Fibroblast of lung (primary cell): ENCODE results near the gene VCAN. TPM values are rescaled to one million over a fixed set of nuclear protein-coding genes. Genes with fewer than 3 reads are reported as not detected.
"Not testable (repeated sequence)": the region's sequence is repeated elsewhere in the genome, so short reads cannot be mapped to it uniquely, and the experiment has no call there.

Experiments
- DNase-seq, 2 donors: peaks; one replicate each; pipeline versions ENCODE4 v3.0.0 to v3.0.0-alpha.2; 2010; ENCODE audit warnings: low read depth in 2 of 2
- H2AFZ ChIP-seq: 2 replicates; pipeline ENCODE4 v1.5.1; 2012; ENCODE audit warnings: low read length, control low read depth, inconsistent platforms
- H3K27ac ChIP-seq: 2 replicates; pipeline ENCODE4 v1.5.1; 2011; ENCODE audit warnings: low read length, control low read depth; ENCODE audit not compliant: insufficient read depth
- H3K27me3 ChIP-seq: 2 replicates; pipeline ENCODE4 v1.5.1; 2011; ENCODE audit warnings: mild to moderate bottlenecking, low read length; ENCODE audit not compliant: control insufficient read depth, insufficient read depth
- H3K36me3 ChIP-seq: 2 replicates; pipeline ENCODE4 v1.5.1; 2011; ENCODE audit warnings: low read length; ENCODE audit not compliant: control insufficient read depth, insufficient read depth
- H3K4me1 ChIP-seq: 2 replicates; pipeline ENCODE4 v1.5.1; 2011; ENCODE audit warnings: low read length; ENCODE audit not compliant: control insufficient read depth, insufficient read depth; ENCODE audit errors: extremely low read depth
- H3K4me2 ChIP-seq: 2 replicates; pipeline ENCODE4 v1.5.1; 2011; ENCODE audit warnings: low read length, control low read depth; ENCODE audit not compliant: insufficient read depth; ENCODE audit errors: extremely low read depth
- H3K4me3 ChIP-seq, 4 experiments: fragments of 200-600 bp in 1 of 4; sonication (generic) in 1 of 4; replicated peaks in 1 of 4; 2 replicates each; pipeline ENCODE4 v1.5.1; 2011 to 2016; ENCODE audit warnings: low read length in 4 of 4, low read depth in 3 of 4, mild to moderate bottlenecking in 3 of 4, control low read depth in 2 of 4, inconsistent platforms in 1 of 4, mixed read lengths in 1 of 4; ENCODE audit not compliant: insufficient read depth in 1 of 4; ENCODE audit errors: control extremely low read depth in 1 of 4
- H3K79me2 ChIP-seq: 2 replicates; pipeline ENCODE4 v1.5.1; 2012; ENCODE audit warnings: mild to moderate bottlenecking, low read length, inconsistent platforms; ENCODE audit not compliant: control insufficient read depth, insufficient read depth
- H3K9ac ChIP-seq: 2 replicates; pipeline ENCODE4 v1.5.1; 2011; ENCODE audit warnings: mild to moderate bottlenecking, low read length, control low read depth; ENCODE audit not compliant: insufficient read depth
- H3K9me3 ChIP-seq: 2 replicates; pipeline ENCODE4 v1.5.1; 2012; ENCODE audit warnings: low read depth, low read length; ENCODE audit not compliant: control insufficient read depth, insufficient read depth
- H4K20me1 ChIP-seq: 2 replicates; pipeline ENCODE4 v1.5.1; 2011; ENCODE audit warnings: low read length; ENCODE audit not compliant: control insufficient read depth, insufficient read depth; ENCODE audit errors: extremely low read depth
- EZH2 ChIP-seq: IDR thresholded peaks from 2 replicates; pipeline ENCODE4 v1.5.1; 2012; ENCODE audit warnings: low read length, control low read depth, mild to moderate bottlenecking; ENCODE audit errors: missing control alignments
- polyA plus RNA-seq, 2 donors: library from polyadenylated mRNA; depleted of rRNA in 1 of 2; stranded (reverse) in 1 of 2; unstranded in 1 of 2; fragments of >200 nt; gene quantifications; 2 replicates each; pipeline ENCODE4 v1.2.1, GENCODE V29; 2011 to 2012; ENCODE audit warnings: missing spikeins in 1 of 2
- total RNA-seq: library from RNA; depleted of rRNA; stranded (reverse); fragments of >200 nt; gene quantifications from 2 replicates; pipeline ENCODE4 v1.2.1, GENCODE V29; 2014
- TF ChIP-seq, protein P1 (sequence below), 2 donors: IDR thresholded peaks in 1 of 2; conservative IDR thresholded peaks in 1 of 2; 1 replicate in 1 of 2; 2 replicates in 1 of 2; pipeline ENCODE4 v1.5.1; 2011 to 2012; ENCODE audit warnings: low read length in 2 of 2, control low read depth in 1 of 2, inconsistent platforms in 1 of 2, low read depth in 1 of 2, mild to moderate bottlenecking in 1 of 2

Gene VCAN
- total and polyA plus RNA-seq, 2 donors (not counting 1 experiment from before 2014, with no cell fraction given), result 51.9 to 227 TPM

DNA sequence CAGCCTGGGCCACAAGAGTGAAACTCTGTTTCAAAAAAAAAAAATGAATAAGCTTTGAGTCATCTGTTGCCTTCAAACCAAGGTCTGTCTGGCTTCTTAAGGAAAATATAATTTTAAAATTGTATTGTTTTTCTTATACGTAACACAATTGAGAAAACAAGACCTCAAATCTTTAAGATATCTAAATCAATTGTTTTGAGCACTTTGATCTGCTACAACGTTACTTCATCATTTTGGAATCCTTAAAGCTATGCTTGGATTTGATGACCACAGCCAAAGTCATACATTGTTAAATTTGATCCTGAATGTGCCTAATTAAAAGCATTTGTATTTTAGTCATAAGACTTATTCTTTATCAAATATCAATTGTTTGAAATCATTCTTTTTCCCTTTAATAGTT is 37.7 kb upstream of the VCAN start:
- DNase-seq, result peak in 1 of 2 donors; percentile 56
- Histone ChIP-seq H3K9me3 (no peaks in the 10 kb centered on the region), H3K27ac (no peak overlapping the region), H3K36me3 (no peaks in the 10 kb centered on the region), H3K27me3 (no peaks in the 10 kb centered on the region), H3K9ac (no peak overlapping the region), H3K4me1 (no peaks in the 10 kb centered on the region), H2AFZ (no peak overlapping the region), H3K4me2 (no peak overlapping the region), H3K79me2 (no peaks in the 10 kb centered on the region), H4K20me1 (no peaks in the 10 kb centered on the region), H3K4me3 (no peak overlapping the region)
- TF ChIP-seq, protein P1, sequence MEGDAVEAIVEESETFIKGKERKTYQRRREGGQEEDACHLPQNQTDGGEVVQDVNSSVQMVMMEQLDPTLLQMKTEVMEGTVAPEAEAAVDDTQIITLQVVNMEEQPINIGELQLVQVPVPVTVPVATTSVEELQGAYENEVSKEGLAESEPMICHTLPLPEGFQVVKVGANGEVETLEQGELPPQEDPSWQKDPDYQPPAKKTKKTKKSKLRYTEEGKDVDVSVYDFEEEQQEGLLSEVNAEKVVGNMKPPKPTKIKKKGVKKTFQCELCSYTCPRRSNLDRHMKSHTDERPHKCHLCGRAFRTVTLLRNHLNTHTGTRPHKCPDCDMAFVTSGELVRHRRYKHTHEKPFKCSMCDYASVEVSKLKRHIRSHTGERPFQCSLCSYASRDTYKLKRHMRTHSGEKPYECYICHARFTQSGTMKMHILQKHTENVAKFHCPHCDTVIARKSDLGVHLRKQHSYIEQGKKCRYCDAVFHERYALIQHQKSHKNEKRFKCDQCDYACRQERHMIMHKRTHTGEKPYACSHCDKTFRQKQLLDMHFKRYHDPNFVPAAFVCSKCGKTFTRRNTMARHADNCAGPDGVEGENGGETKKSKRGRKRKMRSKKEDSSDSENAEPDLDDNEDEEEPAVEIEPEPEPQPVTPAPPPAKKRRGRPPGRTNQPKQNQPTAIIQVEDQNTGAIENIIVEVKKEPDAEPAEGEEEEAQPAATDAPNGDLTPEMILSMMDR (conservative IDR thresholded peaks at IDR 0.05 in 1 of 2, IDR thresholded peaks at IDR 0.05 in 1 of 2; ENCODE audit: low read depth in 1 of 2, low read length in 2 of 2), result no peak
- no peak for TF ChIP-seq EZH2

DNA sequence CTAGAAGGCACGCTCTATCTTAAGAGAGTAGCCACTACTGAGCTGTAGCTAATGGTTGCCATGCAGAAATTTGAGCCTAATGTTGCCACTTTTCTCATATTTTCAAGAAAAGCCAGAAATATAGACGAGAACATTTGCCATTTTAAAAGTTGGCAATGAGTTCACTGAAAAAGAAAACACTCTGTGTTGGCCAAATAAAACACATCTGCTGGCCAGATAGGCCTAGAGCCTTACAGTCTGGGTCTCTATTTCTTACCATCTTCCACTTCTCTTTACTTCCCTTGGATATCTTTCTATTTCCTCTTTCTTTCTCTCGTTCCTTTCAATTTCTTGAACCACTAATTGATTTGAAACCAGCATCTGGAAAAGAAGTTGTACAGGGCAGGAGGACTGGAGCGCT is 36.6 kb upstream of the VCAN start:
- no peak for TF ChIP-seq EZH2
- TF ChIP-seq, protein P1 (conservative IDR thresholded peaks at IDR 0.05 in 1 of 2, IDR thresholded peaks at IDR 0.05 in 1 of 2; ENCODE audit: low read depth in 1 of 2, low read length in 2 of 2), result no peak
- Histone ChIP-seq H3K9ac (no peak overlapping the region), H3K79me2 (no peaks in the 10 kb centered on the region), H3K9me3 (no peaks in the 10 kb centered on the region), H3K36me3 (no peaks in the 10 kb centered on the region), H2AFZ (peak overlapping the region; percentile 25), H3K4me2 (peak overlapping the region; percentile 28), H3K4me3 (no peak overlapping the region), H3K27me3 (no peaks in the 10 kb centered on the region), H4K20me1 (no peaks in the 10 kb centered on the region), H3K27ac (no peak overlapping the region), H3K4me1 (no peaks in the 10 kb centered on the region)
- peak; percentile 17 to 34 for DNase-seq

DNA sequence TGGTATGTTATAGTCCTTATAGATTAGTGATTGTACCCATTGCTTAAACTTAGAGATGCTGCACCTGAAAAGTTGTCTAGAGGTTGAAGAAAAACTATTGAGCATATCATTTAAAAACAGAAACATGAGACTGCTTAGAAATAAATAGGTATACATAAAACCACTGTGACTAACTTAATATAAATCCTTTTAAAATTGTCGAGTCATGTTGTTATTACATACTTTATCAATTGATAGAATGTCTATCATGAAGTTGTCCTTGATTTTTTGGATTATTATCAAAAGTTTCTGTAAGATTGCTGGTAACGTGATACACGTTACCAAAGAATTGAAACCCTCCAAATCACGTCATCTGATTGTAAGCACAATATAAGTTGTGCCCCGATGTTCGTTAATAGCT is 35.3 kb upstream of the VCAN start:
- Histone ChIP-seq H3K27ac (no peak overlapping the region), H3K27me3 (no peaks in the 10 kb centered on the region), H3K9me3 (no peaks in the 10 kb centered on the region), H3K36me3 (no peaks in the 10 kb centered on the region), H2AFZ (no peak overlapping the region), H3K4me3 (no peak overlapping the region), H3K4me1 (no peaks in the 10 kb centered on the region), H4K20me1 (no peaks in the 10 kb centered on the region), H3K79me2 (no peaks in the 10 kb centered on the region), H3K9ac (no peak overlapping the region), H3K4me2 (no peak overlapping the region)
- no peak for DNase-seq
- TF ChIP-seq, protein P1 (conservative IDR thresholded peaks at IDR 0.05 in 1 of 2, IDR thresholded peaks at IDR 0.05 in 1 of 2; ENCODE audit: low read depth in 1 of 2, low read length in 2 of 2), result no peak
- TF ChIP-seq EZH2, result no peak

DNA sequence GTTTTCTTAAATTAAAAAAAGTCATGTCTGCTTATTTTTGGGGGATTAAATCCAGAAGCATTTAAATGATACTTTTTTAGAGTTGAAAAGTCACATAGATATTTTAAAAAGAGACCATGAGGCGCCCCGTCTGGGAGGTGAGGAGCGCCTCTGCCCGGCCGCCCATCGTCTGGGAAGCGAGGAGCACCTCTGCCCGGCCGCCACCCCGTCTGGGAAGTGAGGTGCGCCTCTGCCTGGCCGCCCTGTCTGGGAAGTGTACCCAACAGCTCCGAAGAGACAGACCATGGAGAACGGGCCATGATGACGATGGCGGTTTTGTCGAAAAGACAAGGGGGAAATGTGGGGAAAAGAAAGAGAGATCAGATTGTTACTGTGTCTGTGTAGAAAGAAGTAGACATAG is 33.8 kb upstream of the VCAN start:
- H3K27me3 ChIP-seq, H4K20me1 ChIP-seq, H3K9me3 ChIP-seq: not testable (repeated sequence)

More for the DNA sequence above, 33.8 kb upstream of the VCAN start:
- not testable (repeated sequence) for H3K4me3 ChIP-seq, H3K79me2 ChIP-seq, DNase-seq, H3K4me1 ChIP-seq, H3K4me2 ChIP-seq, H3K9ac ChIP-seq, H3K27ac ChIP-seq, H3K36me3 ChIP-seq, H2AFZ ChIP-seq
